Astrocyte of the spinal cord (primary cell): ENCODE measurements around the gene UTP14A.

Experiments used
- DNase-seq: peaks from one replicate; pipeline ENCODE4 v3.0.0; 2011; ENCODE audit warnings: low read depth, low spot score
- H3K4me3 ChIP-seq: 2 replicates; pipeline ENCODE4 v1.5.1; 2011; ENCODE audit warnings: low read depth, mild to moderate bottlenecking, low read length, moderate library complexity
- CTCF ChIP-seq: IDR thresholded peaks from 2 replicates; pipeline ENCODE4 v1.5.1; 2012; ENCODE audit warnings: low read depth, mild to moderate bottlenecking, low read length, inconsistent platforms
- in situ Hi-C: cut with HindIII; loops from 2 replicates; pipeline ENCODE4 v1.10.0; 2017; ENCODE audit warnings: low sequenced_read_pairs

Gene UTP14A

GRCh38 chrX:129965166-129965565 lies 59.2 kb downstream of the UTP14A start:
- in situ Hi-C loops: no loop called here
- no peak for TF ChIP-seq CTCF
- no peak overlapping the region for H3K4me3 ChIP-seq
- DNase-seq: no peak

- DNase-seq: no peak
- in situ Hi-C loops: no loop called here
- no peak for TF ChIP-seq CTCF
- H3K4me3 ChIP-seq: no peak overlapping the region
Observed at GRCh38 chrX:129968968-129969367, 63.0 kb downstream of the UTP14A start.

GRCh38 chrX:129976441-129976840 lies 70.5 kb downstream of the UTP14A start:
- H3K4me3 ChIP-seq: no peak overlapping the region
- no peak for DNase-seq
- no peak for TF ChIP-seq CTCF
- in situ Hi-C loops: no loop called here
